Epithelial cell of prostate (primary cell): ENCODE measurements around the gene CAMKMT.
"Not testable (repeated sequence)": the region's sequence is repeated elsewhere in the genome, so short reads cannot be mapped to it uniquely, and the experiment has no call there.

Experiments used
- DNase-seq: peaks from one replicate; pipeline ENCODE4 v3.0.0-alpha.2; 2011; ENCODE audit warnings: low read depth, low spot score
- H3K27ac ChIP-seq: fragments of 450-650 bp; 2 replicates; pipeline ENCODE4 v1.5.1; 2017; ENCODE audit warnings: mild to moderate bottlenecking

The CAMKMT gene

DNA sequence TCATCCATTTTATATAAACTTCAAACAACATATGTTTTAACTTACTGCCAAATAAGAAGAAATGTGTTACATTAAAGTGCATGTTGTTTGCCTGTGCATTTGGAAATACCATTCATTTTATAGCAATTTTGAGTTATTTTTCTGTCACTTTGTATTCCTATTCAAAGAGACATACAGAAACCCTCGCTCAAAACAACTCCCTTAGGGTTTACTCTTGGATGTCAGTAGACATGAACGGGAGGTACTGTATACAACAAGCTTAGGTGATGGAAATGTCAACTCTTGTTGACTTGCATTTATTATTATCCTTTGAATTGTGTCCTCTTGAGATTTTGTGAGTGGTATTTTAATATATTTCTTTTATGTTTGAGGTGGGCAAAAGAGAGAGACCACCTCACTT, 132.3 kb downstream of the CAMKMT start:
- DNase-seq = no peak
- no peak overlapping the region for H3K27ac ChIP-seq

- DNase-seq = no peak
- H3K27ac ChIP-seq = no peak overlapping the region
These were observed 133.3 kb downstream of the CAMKMT start for GRCh38 chr2:44495035-44495434.

- no peak overlapping the region for H3K27ac ChIP-seq
- DNase-seq = no peak
These were observed 133.8 kb downstream of the CAMKMT start for GRCh38 chr2:44495544-44495943.

DNA sequence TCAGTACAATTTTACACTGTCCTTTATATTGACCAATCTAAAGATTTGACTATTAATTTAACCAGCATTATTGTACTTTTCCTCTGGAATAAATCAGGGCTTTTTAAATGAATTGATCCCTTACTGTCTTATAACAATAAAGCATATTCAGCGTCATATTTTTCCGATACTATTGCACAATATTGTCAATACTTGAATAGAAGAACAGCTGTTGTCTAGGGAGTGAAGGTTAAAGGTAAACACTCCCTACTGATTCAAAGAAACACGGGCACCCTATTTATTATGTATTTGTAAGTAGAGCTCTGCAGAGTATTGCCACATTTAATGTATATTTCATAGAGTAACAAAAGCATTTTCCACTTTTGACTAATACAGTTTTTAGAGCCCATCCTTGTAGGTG, 134.4 kb downstream of the CAMKMT start:
- DNase-seq = no peak
- H3K27ac ChIP-seq = no peak overlapping the region

- DNase-seq = no peak
- no peak overlapping the region for H3K27ac ChIP-seq
These were observed 136.8 kb downstream of the CAMKMT start for GRCh38 chr2:44498551-44498950.

- not testable (repeated sequence) for H3K27ac ChIP-seq, DNase-seq
These were observed 143.9 kb downstream of the CAMKMT start for GRCh38 chr2:44505664-44506063.

DNA sequence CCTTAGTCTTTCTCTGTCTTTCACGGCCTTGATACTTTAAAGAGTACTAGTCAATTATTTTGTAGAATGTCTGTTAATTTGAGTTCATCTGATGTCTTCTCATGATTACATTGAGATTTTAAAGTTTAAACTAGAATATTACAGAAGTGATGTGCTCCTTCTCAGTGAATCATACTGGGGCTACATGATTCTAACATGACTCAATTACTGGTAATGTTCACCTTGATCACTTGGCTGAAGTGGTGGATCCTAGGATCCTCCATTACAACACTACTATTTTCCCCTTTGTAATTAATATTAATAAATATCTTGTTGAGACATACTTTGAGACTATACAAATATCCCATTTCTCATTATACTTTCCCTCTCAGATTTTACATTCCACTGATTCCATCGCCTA, 148.5 kb downstream of the CAMKMT start:
- no peak overlapping the region for H3K27ac ChIP-seq
- no peak for DNase-seq

- no peak overlapping the region for H3K27ac ChIP-seq
- no peak for DNase-seq
These were observed 153.7 kb downstream of the CAMKMT start for GRCh38 chr2:44515416-44515815.

- no peak overlapping the region for H3K27ac ChIP-seq
- no peak for DNase-seq
These were observed 157.3 kb downstream of the CAMKMT start for GRCh38 chr2:44519026-44519425.

DNA sequence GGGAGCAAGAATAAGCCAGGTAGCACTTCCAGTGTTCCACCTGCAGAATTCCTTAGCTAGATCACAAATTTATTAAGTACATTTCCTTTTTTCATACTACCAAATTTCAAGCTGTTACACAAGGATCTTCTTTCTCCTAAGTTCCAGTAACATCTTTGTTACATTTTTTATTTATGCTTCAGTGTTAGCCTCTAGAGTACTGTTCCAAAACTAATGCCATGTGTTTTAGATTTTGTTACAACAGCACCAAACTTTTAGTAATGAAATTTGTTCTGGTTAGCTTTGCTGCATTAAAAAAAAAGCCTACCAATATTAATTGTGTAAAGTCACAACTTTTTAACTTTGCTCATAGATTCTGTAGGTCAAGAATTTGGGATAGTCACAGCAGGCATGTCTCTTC, 161.1 kb downstream of the CAMKMT start:
- no peak overlapping the region for H3K27ac ChIP-seq
- no peak for DNase-seq

DNA sequence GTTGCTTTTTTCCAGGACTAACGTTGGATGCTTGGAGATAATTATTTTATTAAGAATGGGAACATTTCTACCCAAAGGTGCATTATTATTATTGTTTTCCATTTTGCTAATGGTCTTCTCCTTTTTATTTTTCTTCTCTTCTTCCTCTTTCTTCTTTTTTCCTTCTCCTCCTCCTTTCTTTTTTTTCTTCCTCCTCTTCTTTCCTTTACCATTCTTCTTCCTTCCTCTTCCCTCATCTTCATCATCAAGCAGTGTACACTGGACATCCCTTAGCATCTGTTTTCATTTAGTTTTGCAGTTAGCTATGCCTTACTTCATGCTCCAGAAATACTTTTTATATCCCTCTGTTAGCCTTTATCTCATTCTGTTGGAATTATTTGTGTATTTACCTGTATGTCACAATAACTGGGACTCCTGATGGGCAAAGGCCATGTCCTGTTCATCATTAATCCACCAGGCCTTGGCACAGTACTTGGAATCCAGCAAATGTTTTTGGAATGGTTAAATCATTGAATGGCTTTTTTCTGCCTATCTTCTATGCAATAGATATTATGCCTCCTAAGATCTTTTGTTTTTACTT, 162.7 kb downstream of the CAMKMT start:
- no peak overlapping the region for H3K27ac ChIP-seq
- no peak for DNase-seq

- no peak for DNase-seq
- no peak overlapping the region for H3K27ac ChIP-seq
These were observed 164.6 kb downstream of the CAMKMT start for GRCh38 chr2:44526352-44526751.

DNA sequence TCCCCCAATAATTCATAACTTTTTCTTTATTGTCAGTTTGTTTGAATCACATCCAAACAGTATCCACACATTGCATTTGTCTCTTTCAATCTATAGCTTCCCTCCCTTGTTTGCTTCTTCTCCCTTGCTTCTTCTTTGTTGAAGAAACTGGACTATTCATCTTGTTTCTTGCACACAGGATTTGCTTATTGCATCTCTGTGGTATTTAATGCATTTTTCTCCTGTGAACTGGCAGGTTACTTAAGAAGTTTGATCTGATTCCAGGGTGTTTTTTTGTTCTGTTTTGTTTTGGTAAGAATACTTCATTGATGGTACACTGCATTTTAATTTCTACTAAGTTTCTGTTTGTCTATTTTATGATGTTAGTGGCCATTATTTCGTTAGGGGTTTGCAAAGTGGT, 166.8 kb downstream of the CAMKMT start:
- DNase-seq = no peak
- H3K27ac ChIP-seq = peak overlapping the region; percentile 32

DNA sequence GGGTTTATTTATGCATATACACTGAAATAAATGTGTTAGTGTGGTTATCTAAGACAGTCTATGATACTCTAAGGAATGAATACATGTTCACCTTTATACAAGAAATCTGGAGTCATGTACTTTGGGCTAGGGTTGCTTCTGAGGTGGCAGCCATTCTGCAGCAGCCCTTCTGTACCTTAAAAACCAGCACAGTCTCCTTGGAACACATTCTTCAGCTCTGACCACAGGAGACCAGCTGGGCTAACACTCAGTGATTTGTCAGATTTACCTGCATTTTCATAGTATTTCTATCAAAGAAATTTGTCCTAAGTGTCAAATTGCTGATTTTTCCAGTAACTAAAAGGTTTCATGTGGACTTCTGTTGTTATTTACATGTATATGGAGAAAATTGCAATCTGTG, 167.7 kb downstream of the CAMKMT start:
- H3K27ac ChIP-seq = peak overlapping the region; percentile 32
- DNase-seq = no peak

GRCh38 chr2:44531289-44531688, 169.5 kb downstream of the CAMKMT start:
- DNase-seq = no peak
- H3K27ac ChIP-seq = no peak overlapping the region

DNA sequence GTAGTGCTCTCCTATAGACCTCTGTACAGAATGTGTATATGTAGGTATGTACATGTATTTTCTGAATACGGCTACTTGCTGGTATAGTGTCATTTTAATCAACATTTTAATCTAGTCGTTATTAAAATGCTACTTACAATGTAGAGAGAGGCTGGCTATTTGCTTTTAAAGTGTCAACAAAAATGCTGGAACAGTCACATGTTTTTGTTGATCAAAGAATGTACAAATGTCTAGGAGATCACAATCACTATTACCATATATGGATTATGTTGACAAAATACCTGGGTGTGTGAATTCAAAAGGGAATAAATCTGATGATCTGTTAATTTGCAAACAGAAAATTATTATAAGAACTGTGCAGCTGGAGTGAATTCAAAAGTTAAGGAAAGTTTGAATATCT, 170.3 kb downstream of the CAMKMT start:
- no peak overlapping the region for H3K27ac ChIP-seq

DNA sequence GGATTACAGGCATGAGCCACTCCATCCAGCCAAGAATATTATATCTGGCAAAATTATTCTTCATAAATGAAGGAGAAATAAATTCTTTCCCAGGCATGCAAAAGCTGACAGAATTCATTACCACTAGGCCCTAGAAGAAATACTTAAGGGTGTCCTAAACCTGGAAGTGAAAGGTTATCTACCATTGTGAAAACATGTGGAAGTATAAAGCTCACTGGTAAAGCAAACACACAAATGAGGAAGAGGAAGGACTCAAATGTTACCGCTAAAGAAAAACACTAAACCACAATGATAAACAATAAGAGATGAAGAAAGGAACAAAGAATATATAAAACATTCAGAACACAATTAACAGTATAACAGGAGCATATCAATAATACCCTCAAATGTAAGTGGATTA, 171.8 kb downstream of the CAMKMT start:
- H3K27ac ChIP-seq = no peak overlapping the region
- no peak for DNase-seq

More for the DNA sequence above, 170.3 kb downstream of the CAMKMT start:
- DNase-seq = no peak

DNA sequence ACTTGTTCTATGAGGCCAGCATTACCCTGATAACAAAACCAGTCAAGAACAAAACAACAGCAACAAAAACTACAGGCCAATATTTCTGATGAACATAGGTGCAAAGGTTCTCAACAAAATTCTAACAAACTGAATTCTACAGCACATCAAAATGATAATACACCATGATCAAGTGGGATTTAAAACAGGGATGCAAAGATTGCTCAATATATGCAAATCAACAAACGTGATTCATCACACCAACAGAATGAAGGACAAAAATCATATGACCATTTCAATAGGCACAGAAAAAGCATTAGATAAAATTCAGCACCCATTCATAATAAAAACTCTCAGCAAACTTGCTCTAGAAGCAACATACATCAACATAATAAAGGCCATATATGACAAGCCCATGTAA, 173.6 kb downstream of the CAMKMT start:
- no peak overlapping the region for H3K27ac ChIP-seq
- no peak for DNase-seq

DNA sequence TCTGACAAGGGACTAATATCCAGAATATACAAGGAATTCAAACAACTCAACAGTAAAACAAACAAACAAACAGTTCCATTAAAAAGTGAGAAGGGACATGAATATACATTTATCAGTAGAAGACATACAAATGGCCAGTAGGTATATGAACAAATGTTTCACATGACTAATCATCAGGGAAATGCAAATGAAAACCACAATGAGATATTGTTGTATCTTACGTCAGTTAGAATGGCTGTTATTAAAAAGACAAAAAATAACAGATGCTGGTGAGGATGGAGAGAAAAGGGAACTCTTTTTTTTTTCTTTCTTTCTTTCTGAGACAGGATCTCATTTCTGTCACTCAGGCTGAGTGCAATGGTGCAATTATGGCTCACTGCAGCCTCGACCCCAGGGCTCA, 175.5 kb downstream of the CAMKMT start:
- H3K27ac ChIP-seq = no peak overlapping the region
- no peak for DNase-seq

DNA sequence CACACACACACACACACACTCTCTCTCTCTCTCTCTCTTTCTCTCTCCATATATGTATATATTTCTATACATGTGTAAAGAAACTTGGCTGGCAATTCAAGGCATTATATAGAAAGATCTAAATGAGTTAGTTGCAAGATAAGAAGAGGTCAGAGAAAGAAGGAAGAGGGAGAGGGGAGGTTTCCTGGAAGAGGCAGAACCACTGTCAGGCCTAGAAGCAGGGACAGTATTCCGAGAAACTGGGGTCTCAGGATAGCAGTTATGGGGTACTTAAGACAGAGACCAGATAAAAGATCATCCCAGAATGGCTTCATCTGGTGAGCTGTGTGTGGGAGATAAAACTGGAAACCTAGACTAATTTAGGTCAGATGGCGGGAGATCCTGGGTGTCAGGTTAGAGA, 180.8 kb downstream of the CAMKMT start:
- H3K27ac ChIP-seq = no peak overlapping the region

DNA sequence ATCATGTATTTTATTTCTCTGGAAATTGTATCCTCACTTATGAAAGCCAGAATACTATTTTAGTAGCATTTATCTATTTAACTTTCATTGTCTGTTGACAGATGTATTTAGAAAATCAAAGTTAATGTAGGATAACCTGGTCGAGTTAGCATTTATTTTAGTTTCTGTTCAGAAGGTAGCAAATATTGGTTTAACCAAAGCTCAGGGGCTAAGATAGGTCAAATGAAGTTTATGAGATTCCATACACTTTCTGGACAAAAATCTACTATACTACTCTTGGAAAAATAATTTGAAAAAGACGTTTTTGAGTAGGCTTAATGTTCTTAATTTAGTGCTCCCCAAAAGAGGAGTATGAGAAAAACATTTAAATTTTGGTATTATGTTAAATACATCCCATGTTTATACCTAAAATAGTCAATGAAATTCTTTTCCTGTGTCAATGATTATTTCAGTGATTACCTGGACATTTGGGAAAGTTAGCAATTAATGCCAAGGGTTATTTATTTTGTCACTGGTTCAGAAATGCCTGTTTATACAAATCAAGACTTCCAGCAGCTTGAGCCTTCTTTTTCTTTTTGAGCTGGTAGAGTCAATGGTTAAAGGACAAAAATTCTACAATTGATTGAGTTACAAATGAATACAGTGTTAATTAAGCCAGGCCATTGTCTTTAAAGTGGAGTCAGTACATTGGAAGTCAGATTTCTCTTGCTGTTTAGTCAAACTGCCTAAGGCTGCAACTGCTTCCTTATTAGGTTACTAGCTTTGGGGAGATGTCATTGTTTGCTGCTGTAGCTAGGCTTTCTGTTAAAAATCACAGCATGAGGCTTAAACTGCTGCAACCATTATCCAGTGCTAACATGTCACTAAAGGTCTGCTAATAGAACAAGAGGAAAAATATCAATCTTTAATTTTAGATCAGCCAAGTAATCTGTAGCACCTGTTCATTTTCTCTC, 182.3 kb downstream of the CAMKMT start:
- H3K27ac ChIP-seq = no peak overlapping the region
- DNase-seq = peak; percentile 29

More for the DNA sequence above, 180.8 kb downstream of the CAMKMT start:
- DNase-seq = no peak

DNA sequence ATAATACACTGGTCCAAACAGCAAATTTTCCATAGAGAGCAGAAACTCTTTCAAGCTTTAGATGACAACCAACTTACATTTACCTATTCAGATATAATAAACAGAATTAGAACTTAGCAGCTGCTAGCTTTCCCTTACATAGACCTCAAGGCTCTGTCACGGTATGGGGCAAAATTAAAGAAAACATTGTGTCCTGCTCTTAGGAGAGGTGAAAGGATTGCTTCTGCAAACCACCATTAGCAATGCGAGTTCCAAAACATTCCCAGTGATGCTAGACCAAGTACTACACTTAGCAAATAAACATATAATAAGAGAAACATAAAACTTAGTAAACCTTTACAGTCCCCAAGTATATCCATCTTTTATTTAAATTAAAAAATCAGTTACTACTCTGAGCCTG, 183.3 kb downstream of the CAMKMT start:
- DNase-seq = no peak

More for the DNA sequence above, 183.3 kb downstream of the CAMKMT start:
- no peak overlapping the region for H3K27ac ChIP-seq
